Measurements from ENCODE around the gene ACP7.
"Not testable (repeated sequence)": the region's sequence is repeated elsewhere in the genome, so short reads cannot be mapped to it uniquely, and the experiment has no call there.

Gene ACP7

DNA sequence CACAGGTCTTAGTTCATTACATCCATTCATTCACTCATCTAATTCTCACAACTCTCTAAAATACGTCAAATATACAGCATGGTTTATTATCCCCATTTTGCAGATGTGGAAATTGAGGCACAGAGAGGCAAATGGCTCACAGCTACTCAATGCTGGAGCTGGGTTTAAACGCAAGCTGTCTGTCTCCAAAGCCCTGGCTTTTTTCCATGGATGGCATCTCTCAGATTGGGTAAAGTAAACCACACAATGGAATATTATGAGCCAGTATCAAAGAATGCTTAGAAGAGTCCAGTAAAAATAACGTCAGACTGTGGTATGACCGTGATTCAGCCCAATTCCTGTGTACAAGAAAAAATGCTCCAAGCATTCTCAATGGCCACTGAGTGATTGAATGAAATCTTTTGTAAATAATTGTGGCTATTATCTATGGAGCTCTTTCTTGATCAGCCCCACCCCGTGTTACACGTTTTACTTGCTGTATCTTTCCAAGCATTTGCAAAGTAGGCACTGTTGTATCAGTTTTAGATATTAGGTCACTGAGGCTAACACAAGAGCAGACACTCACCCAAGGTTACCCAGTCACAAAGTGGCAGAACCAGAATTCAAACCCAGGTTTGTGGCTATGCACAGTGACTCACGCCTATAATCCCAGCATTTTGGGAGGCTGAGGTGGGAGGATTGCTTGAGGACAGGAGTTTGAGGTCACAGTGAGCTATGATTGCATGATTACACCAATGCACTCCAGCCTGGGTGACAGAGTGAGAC, 5.5 kb upstream of the ACP7 start:
- DNase-seq = peak; percentile 77

DNA sequence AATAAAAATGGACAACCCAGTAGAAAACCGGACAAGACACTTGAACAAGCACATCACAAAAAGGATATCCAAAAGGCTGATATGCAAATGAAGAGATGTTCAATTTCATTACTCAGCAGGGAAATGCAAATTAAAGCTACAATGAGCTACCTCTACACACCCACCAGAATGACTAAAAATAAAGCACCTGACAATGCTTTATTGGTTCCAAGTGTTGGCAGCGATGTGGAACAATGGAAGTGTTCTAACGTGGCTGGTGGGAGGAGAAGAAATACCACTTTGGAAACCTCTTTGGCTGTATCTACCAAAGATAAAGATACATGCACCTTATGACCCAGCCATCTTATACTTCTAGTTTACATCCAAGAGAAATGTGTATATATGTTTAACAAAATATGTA, 3.7 kb upstream of the ACP7 start:
- no peak for DNase-seq

DNA sequence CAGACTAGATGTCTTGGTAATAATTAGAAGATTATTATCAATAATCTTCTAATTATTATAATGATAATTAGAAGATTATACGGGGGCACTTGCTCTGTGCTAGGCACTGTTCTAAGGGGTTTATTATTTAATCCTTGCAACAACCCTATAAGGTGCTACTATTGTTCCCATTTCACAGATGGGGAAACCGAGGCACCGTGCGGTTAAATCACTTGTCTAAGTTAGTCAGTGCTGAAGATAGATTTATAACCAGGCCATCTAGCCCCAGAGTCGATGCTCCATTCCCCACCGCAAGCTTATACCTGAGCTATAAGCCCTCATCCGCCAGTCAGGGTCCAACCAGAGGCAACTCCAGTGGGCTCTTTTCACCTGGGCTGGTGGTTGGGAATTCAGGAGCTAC, 2.0 kb upstream of the ACP7 start:
- no peak for DNase-seq

DNA sequence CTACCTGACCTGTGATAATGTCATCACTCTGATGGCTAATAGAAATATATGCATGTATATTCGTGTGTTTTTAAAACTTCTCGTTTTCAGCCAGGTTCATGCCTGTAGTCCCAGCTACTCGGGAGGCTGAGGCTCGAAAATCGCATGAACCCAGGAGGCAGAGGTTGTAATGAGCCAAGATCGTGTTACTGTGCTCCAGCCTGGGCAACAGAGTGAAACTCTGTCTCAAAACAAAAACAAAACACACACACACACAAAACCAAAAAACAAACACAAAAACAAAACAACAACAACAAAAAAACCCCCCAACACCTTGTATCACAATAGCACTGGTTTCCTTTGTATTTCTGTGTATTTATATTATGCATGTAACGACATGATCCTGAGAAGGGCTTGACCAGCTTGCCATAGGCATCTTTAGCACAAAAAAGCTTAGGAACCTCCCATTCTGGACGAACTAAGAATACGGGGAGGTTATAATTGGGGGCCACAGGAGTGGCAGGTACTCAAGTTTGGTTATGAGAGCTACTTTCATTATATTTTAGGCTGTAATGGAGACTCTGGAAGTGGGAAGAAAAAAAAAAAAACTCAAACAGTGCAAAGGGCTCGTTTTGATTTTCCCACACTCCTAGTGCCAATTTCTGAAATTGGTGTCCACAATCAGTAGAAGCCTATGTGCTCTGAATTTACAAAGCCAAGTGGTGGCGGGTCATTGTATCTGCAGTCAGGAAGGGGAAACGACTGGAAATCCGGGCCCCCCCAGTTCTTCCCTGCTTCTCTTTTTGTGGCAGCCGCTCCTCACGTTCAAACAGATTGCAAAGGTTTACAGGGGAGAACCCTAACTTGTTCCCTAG, 1.2 kb upstream of the ACP7 start:
- DNase-seq = no peak

DNA sequence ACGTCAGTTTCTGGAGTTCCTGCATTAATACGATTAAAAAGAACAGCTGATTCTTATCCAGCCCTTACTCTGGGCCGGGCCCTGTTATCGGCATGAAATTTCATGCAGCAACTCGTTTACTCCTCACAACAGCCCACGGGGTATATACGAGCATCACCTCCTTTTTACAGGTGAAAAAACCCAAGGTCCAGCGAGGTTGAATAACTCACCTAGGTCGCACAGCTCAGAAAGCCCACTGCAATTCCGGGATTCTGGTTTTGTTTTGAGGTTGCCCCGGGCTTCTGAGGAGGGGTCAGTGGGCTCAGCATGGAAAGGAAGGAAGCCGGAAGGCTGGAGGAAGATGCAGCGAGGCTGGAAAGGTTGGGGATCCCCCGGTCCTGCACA, 577 bp upstream of the ACP7 start:
- no peak for DNase-seq

DNA sequence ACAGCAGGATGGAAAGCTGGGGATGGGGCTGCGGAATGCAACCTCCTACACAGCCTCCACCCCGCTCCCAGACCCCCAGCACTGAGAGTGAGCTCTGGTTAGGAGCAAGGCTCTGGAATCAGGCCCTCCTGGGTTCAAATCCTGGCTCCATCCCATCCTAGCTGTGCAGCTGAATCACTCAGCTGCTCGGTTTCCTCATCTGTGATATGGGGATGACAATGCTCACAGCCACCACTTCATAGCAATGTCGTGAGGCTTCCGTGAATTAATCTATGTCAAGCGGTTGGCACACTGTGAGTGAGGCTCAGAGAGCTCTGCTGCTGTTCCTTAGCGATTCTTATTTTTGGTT, 538 bp downstream of the ACP7 start:
- DNase-seq = no peak

DNA sequence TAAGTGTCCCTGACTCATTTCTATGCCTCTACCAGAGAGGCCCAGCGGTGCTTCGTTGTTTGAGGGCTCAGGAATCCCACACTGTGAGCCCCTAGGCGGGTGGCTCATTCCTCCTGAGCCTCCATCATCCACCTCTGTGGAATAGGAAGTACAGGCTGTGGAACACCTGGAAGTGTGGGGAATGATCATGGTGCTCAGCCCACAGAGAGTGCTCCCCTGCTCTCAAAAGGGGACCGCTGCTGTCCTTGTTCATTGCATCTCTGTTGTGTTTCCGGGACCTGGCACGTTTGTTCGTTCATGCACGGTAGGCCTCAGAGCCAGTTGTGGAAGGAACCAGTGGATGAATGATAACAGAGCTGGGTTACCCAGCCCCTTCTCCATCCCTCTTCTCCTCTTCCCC, 1.2 kb downstream of the ACP7 start:
- DNase-seq = no peak

DNA sequence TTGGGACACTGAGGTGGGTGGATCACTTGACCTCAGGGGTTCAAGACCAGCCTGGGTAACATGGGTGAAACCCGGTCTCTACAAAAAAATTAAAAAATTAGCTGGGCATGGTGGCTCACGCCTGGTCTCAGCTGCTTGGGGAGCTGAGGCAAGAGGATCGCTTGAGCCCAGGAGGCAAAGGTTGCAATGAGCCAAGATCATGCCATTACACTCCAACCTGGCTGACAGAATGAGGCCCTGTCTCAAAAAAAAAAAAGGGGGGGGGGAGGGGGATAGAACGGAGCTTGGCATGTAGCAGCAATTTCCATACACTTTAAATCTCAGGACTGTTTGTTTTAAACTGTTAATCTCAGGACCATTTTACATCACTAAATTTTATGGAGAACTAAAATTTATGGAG, 2.2 kb downstream of the ACP7 start:
- no peak for DNase-seq

DNA sequence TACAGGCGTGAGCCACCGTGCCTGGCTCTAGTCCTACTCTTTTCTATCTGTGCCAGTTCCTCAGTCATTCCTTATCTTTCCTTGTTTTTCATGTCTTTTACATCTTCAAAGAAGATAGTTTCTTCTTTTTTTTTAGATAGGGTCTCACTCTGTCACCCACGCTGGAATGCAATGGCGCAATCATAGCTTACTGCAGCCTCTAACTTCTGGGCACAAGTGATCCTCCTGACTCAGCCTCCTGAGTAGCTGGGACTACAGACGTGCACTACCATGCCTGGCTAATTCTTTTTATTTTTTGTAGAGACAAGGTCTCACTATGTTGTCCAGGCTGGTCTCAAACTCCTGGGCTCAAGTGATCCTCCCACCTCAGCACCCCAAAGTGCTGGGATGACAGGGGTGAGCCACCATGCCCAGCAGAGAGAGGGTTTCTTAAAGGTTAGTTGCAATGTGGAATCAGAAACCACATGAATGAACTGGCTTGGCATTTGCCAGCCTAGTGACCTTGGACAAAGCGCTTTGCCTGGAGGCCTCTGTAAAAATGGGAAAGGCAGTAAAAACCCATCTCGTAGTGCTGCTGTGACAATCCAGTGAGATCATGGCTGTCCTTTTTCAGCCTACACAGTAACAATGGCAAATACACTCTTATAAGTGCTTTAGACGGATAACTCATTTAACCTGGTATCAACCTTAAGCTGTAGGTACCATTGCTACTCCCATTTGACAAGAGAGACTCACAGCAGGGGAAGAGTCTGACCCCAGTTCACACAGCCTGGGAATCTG, 3.9 kb downstream of the ACP7 start:
- DNase-seq = no peak

DNA sequence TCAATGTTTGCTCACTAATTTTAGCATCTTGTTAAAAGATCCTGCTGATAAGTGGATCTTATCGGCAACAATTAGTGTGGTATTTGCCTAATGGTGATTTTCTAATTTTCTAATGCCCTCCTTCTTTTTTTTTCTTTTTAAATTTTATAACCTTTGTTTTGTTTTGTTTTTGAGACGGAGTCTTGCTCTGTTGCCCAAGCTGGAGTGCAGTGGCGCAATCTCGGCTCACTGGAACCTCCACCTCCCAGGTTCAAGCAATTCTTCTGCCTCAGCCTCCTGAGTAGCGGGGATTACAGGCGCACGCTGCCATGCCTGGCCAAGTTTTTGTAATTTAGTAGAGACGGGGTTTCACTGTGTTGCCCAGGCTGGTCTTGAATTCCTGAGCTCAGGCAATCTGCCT, 5.8 kb downstream of the ACP7 start:
- not testable (repeated sequence) for DNase-seq

DNA sequence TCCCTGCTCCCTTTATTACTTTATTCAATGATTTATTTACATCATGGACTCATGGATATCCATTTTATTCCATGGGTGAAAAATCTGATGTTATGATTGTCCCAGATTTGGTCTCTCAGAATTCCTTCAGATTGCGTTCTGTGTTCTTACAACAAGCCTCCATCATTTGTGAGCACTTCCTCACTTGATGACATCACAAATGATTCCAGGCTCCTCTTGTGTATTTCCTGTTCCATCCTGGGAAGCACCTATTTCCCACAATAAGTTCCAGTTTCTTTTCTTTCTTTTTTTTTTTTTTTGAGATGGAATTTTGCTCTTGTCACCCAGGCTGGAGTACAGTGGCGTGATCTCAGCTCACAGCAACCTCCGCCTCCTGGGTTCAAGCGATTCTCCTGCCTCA, 6.7 kb downstream of the ACP7 start:
- no peak for DNase-seq

DNA sequence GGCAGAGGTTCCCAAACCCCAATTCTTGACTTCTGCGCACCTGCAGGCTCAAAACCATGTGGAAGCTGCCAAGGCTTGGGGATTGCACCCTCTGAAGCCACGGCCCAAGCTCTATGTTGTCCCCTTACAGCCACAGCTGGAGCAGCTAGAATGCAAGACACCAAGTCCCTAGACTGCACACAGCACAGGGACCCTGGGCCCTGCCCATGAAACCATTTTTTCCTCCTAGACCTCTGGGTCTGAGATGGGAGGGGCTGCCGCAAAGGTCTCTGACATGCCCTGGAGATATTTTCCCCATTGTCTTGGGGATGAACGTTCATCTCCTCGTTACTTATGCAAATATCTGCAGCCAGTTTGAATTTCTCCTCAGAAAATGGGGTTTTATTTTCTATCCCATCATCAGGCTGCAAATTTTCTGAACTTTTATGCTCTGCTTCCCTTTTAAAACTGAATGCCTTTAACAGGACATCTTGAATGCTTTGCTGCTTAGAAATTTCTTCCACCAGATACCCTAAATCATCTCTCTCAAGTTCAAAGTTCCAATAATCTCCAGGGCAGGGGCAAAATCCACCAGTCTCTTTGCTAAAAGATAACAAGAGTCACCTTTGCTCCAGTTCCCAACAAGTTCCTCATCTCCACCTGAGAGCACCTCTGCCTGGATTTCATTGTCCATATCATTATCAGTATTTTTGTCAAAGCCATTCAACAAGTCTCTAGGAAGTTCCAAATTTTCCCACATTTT, 11.8 kb downstream of the ACP7 start:
- DNase-seq = not testable (repeated sequence)

DNA sequence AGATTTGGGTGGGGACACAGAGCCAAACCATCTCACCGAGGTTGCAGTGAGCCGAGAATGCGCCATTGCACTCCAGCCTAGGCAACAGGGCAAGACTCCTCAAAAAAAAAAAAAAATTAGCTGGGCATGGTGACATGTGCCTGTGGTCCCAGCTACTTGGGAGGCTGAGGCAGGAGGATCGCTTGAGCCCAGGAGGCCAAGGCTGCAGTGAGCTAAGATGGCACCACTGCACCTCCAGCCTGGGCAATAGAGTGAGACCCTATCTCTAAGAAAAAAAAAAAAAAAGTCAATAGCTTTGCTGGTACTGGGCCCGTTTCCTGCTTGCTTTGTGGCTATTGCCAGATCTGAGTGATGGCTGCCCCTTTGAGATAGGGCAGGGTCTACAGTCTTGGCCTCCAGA, 13.1 kb downstream of the ACP7 start:
- no peak for DNase-seq

DNA sequence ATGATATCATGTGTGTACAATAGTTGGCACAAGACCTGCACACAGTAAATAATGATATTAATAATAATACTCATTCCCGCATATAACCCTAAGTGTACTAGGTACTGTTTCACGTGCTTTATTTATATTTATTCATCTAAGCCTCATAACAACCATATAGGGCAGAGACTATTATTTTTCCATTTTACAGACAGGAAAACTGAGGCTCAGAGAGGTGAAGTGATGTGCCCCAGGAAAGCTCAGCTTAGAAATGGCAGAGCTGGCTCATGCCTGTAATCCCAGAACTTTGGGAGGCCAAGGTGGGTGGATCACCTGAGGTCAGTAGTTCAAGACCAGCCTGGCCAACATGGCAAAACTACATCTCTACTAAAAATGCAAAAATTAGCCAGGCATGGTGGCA, 13.6 kb downstream of the ACP7 start:
- DNase-seq = no peak

DNA sequence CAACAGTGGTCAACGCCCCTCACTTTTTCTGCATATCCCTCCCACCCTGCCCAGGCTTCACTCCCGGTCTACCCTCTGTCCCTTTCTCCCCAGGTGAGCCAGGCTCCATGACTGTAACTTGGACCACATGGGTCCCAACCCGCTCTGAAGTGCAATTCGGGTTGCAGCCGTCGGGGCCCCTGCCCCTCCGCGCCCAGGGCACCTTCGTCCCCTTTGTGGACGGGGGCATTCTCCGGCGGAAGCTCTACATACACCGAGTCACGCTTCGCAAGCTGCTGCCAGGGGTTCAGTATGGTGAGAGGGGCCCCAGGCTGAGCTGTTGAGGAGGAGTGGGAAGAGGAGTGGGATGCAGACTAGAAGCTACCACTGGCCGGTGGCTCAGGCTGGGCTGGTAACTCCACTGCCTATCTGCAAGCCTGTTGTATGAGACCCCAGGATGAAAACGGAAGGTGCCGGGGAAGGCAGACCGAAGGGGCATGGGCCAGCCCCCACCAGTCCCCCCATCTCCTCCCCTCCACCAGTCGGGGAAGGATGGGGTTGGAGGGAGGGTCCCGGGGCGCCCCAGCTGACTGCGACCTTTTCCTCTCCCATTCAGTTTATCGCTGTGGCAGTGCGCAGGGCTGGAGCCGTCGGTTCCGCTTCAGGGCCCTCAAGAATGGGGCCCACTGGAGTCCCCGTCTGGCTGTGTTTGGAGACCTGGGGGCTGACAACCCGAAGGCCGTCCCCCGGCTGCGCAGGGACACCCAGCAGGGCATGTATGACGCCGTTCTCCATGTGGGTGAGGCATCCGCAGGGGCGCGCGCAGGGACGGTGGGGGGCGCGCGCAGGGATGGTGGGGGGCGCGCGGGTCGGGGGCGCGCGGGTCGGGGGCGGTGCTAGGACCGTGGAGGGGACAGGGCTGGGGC, 14.4 kb downstream of the ACP7 start:
- DNase-seq = no peak

DNA sequence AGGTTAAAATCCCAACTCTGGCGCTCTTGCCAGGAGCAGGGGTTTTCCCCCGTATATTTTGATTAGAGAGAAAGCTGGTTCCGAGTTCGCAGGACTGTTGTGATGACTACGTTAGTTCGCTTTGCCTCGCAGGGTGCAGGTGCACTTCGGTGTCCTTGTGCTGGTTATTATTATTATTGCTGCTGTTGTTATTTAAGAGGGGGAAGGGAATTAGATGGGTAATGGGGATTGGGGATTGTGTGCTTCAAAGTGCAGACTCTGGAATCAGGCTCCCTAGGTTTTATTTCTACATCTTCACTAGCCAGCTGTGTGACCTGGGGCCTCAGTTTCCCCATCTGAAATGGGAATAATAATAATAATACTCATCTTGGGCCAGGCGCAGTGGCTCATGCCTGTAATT, 15.2 kb downstream of the ACP7 start:
- DNase-seq = no peak

DNA sequence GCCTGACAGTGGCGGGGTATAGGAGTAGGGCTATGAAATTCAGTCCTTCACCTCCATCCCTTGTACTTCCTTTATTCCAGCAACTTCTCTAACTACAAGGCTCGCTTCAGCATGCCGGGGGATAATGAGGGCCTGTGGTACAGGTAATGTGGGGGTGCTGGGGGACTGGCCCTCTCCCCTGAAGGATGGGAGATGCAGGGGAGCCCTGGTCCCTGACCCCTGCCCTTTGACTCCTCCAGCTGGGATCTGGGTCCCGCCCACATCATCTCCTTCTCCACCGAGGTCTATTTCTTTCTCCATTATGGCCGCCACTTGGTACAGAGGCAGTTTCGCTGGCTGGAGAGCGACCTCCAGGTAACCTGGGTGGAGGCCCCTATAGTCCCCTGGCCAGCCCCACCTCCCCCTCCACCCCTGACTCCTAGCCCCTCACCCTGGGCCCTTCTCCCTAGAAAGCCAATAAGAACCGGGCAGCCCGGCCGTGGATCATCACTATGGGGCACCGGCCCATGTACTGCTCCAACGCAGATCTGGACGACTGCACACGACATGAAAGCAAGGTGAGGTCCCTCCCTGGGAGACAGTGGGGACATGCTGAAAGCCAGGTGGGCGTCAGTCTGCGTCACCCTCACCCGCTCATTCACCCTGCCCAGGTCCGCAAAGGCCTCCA, 16.5 kb downstream of the ACP7 start:
- no peak for DNase-seq

DNA sequence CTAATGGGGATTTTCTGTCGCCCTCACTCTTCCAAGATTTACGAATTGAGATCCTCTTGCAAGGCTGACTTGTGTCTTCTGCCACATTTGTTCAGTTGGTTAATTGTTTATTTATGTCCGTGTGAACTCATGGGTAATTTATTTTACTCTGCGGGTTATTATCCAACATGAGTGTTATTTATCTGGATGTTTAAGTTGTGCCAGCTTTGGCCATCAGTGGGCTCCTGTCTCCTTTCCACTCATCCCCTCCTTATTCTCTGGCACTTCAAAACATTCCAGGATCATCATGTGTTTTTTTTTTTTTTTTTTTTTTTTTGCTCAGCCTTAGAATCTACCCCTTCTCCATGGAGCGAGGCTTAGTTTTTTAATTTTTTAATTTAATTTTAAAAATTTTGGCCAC, 19.0 kb downstream of the ACP7 start:
- DNase-seq = no peak

DNA sequence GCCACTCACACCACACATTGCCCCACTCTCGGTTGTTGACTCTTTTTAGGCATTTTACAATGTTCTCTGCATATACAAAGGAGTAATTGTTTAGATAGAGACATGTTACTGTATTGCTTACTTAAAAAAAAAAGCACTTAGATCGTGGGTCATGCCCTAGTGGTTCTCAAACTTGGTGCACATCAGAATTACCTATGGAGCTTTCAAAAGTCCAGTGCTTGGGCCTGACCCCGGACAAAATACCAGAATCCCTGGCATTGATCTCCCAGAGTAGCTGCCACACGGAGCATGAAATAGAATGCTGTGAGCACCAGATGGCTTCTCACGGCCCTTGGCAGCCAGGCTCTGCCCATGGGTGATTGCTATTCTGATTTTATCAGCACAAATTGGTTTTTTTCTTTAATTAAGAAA, 20.0 kb downstream of the ACP7 start:
- no peak for DNase-seq

DNA sequence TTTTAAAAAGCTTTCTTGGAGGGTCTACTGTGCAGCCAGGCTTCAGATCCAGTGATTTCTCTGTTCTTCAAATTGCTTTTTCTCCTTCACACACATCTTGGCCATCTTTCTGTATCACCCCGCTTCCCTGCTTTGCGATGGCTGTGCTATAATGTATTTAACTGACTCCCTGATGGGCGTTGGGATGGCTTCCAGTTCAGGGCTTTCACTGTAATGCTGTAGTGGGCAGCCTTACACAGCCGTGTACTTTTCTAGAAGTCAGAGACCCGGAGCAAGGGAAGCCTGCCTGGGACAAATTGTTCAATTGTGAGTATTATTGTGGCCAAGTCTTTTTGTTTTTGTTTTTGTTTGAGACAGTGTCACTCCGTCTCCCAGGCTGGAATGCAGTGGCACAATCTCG, 22.0 kb downstream of the ACP7 start:
- DNase-seq = no peak

DNA sequence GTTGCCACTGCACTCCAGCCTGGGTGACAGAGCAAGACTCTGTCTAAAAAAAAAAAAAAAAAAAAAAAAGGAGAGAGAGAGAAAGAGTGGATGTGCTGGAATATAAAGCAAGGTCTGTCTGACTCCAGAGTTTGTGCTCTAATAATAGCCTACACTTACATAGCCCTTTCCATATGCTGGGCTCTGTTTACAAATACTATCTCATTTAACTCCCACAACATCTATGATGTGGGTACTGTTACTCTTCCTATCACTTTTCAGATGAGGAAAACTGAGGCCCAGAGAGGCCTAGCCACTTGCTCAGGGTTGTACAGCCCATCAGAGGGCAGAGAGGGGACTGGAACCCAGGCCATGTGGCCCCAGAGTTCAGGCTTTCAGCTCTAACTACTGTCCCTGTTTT, 25.5 kb downstream of the ACP7 start:
- no peak for DNase-seq
